Activated naive CD4-positive, alpha-beta T cell treated with anti-CD3 and anti-CD28 coated beads for 36 hours (primary cell): ENCODE data around the gene LAMA2. TPM values are rescaled to one million over a fixed set of nuclear protein-coding genes. Genes with fewer than 3 reads are reported as not detected.

Experiments
- CTCF ChIA-PET: fragments of 350-600 bp; sonication (Branson Sonifier 250); formaldehyde crosslinking; loops from one replicate; lab custom pipeline; 2021; ENCODE audit warnings: antibody characterized with exemption; lab: Charles Lee
- DNase-seq: peaks from one replicate; pipeline ENCODE4 v3.0.0-alpha.2; 2020
- H3K27ac Mint-ChIP-seq: one replicate; pipeline ENCODE4 v1.8.0; 2021; ENCODE audit warnings: mild to moderate bottlenecking, mixed read lengths
- H3K27me3 Mint-ChIP-seq: one replicate; pipeline ENCODE4 v1.8.0; 2021; ENCODE audit warnings: low read depth, mixed read lengths
- H3K36me3 Mint-ChIP-seq: one replicate; pipeline ENCODE4 v1.8.0; 2021; ENCODE audit warnings: low read depth, mixed read lengths
- H3K4me1 Mint-ChIP-seq: one replicate; pipeline ENCODE4 v1.8.0; 2021; ENCODE audit warnings: low read depth, mixed read lengths
- H3K4me3 Mint-ChIP-seq: one replicate; pipeline ENCODE4 v1.8.0; 2021; ENCODE audit warnings: mild to moderate bottlenecking, moderate library complexity, mixed read lengths
- H3K9me3 Mint-ChIP-seq: one replicate; pipeline ENCODE4 v1.8.0; 2021; ENCODE audit warnings: mixed read lengths
- intact Hi-C: fragments of 100-400 bp; cut with micrococcal nuclease; formaldehyde crosslinking; loops from one replicate; pipeline ENCODE4 v1.15.1; 2023
- total RNA-seq, 2 experiments: library from RNA; stranded (reverse); gene quantifications; one replicate each; pipeline ENCODE4 v1.2.3, GENCODE V29; 2021

Gene LAMA2
- total RNA-seq, 2 experiments from 2014 or later = 0.86 to 2.2 TPM

- Mint-ChIP-seq H3K4me1 (peaks cover 80% of the 10 kb centered on the region), H3K9me3 (no peaks in the 10 kb centered on the region), H3K27ac (peak overlapping the region; percentile 37), H3K27me3 (no peaks in the 10 kb centered on the region), H3K36me3 (no peaks in the 10 kb centered on the region), H3K4me3 (no peak overlapping the region)
- CTCF ChIA-PET = interaction anchor here (0.6 to 1.1 kb wide), 2 partner anchors 49 to 118 kb away, joined by 3 to 6 read pairs; no protein-coding TSS in a partner anchor
- DNase-seq = no peak
- intact Hi-C loops = loop anchor here (1.0 to 10.0 kb wide), 8 partner anchors 41 to 1964 kb away; no protein-coding TSS in a partner anchor
These were observed 566.0 kb downstream of the LAMA2 start for GRCh38 chr6:129448965-129449364.

GRCh38 chr6:129451187-129451586, 568.2 kb downstream of the LAMA2 start:
- Mint-ChIP-seq H3K36me3 (no peaks in the 10 kb centered on the region), H3K9me3 (no peaks in the 10 kb centered on the region), H3K27ac (no peak overlapping the region), H3K27me3 (no peaks in the 10 kb centered on the region), H3K4me1 (peaks cover 76% of the 10 kb centered on the region), H3K4me3 (no peak overlapping the region)
- DNase-seq = no peak
- intact Hi-C loops = loop anchor here (5.0 to 10.0 kb wide), 3 partner anchors 199 to 1196 kb away; no protein-coding TSS in a partner anchor
- CTCF ChIA-PET = no interaction called here

GRCh38 chr6:129453073-129453472, 570.1 kb downstream of the LAMA2 start:
- Mint-ChIP-seq H3K36me3 (no peaks in the 10 kb centered on the region), H3K4me1 (peaks cover 63% of the 10 kb centered on the region), H3K27me3 (no peaks in the 10 kb centered on the region), H3K4me3 (no peak overlapping the region), H3K9me3 (no peaks in the 10 kb centered on the region), H3K27ac (peak overlapping the region; percentile 20)
- intact Hi-C loops = loop anchor here (1.0 to 10.0 kb wide), 5 partner anchors 37 to 1198 kb away; no protein-coding TSS in a partner anchor
- CTCF ChIA-PET = interaction anchor here (0.7 to 1.7 kb wide), 3 partner anchors 45 to 1138 kb away, joined by 3 to 5 read pairs (median 4); no protein-coding TSS in a partner anchor
- DNase-seq = no peak

GRCh38 chr6:129454488-129454887, 571.5 kb downstream of the LAMA2 start:
- DNase-seq = no peak

GRCh38 chr6:129455126-129455769, 572.3 kb downstream of the LAMA2 start:
- Mint-ChIP-seq H3K4me1 (peaks cover 47% of the 10 kb centered on the region), H3K36me3 (no peaks in the 10 kb centered on the region), H3K27ac (no peak overlapping the region), H3K4me3 (no peak overlapping the region), H3K9me3 (no peaks in the 10 kb centered on the region), H3K27me3 (no peaks in the 10 kb centered on the region)
- DNase-seq = no peak
- intact Hi-C loops = loop anchor here (10.0 kb wide), 1 partner anchor 1200 kb away; no protein-coding TSS in a partner anchor
- CTCF ChIA-PET = interaction anchor here (0.8 to 0.9 kb wide), 3 partner anchors 25 to 42 kb away, joined by 3 read pairs; no protein-coding TSS in a partner anchor

More at GRCh38 chr6:129454488-129454887, 571.5 kb downstream of the LAMA2 start:
- intact Hi-C loops = loop anchor here (5.0 to 10.0 kb wide), 3 partner anchors 202 to 1200 kb away; no protein-coding TSS in a partner anchor
- no peaks in the 10 kb centered on the region for H3K27me3 Mint-ChIP-seq
- H3K36me3 Mint-ChIP-seq = no peaks in the 10 kb centered on the region
- H3K4me3 Mint-ChIP-seq = no peak overlapping the region
- no peaks in the 10 kb centered on the region for H3K9me3 Mint-ChIP-seq
- no peak overlapping the region for H3K27ac Mint-ChIP-seq
- H3K4me1 Mint-ChIP-seq = peaks cover 50% of the 10 kb centered on the region
- CTCF ChIA-PET = interaction anchor here (0.9 kb wide), 2 partner anchors 26 to 43 kb away, joined by 3 read pairs; no protein-coding TSS in a partner anchor

- H3K27ac Mint-ChIP-seq = no peak overlapping the region
- H3K27me3 Mint-ChIP-seq = no peaks in the 10 kb centered on the region
- H3K9me3 Mint-ChIP-seq = peaks cover 1% of the 10 kb centered on the region
- H3K36me3 Mint-ChIP-seq = peaks cover 1% of the 10 kb centered on the region
- intact Hi-C loops = no loop called here
- no peak for DNase-seq
- H3K4me1 Mint-ChIP-seq = peaks cover 12% of the 10 kb centered on the region
- H3K4me3 Mint-ChIP-seq = no peak overlapping the region
- CTCF ChIA-PET = no interaction called here
These were observed 577.3 kb downstream of the LAMA2 start for GRCh38 chr6:129460221-129460620.

- intact Hi-C loops = no loop called here
- H3K27me3 Mint-ChIP-seq = no peaks in the 10 kb centered on the region
- no peak for DNase-seq
These were observed 586.2 kb downstream of the LAMA2 start for GRCh38 chr6:129469070-129469662.

GRCh38 chr6:129472239-129472638, 589.3 kb downstream of the LAMA2 start:
- no peaks in the 10 kb centered on the region for H3K36me3 Mint-ChIP-seq
- CTCF ChIA-PET = no interaction called here
- peaks cover 15% of the 10 kb centered on the region for H3K4me1 Mint-ChIP-seq
- H3K27me3 Mint-ChIP-seq = no peaks in the 10 kb centered on the region
- no peaks in the 10 kb centered on the region for H3K9me3 Mint-ChIP-seq
- H3K4me3 Mint-ChIP-seq = no peak overlapping the region
- intact Hi-C loops = no loop called here
- no peak overlapping the region for H3K27ac Mint-ChIP-seq
- no peak for DNase-seq

More at GRCh38 chr6:129469070-129469662, 586.2 kb downstream of the LAMA2 start:
- H3K4me1 Mint-ChIP-seq = peaks cover 19% of the 10 kb centered on the region
- no peak overlapping the region for H3K4me3 Mint-ChIP-seq
- CTCF ChIA-PET = interaction anchor here (0.6 to 1.3 kb wide), 2 partner anchors 29 to 129 kb away, joined by 3 read pairs; no protein-coding TSS in a partner anchor
- no peak overlapping the region for H3K27ac Mint-ChIP-seq
- H3K36me3 Mint-ChIP-seq = no peaks in the 10 kb centered on the region
- no peaks in the 10 kb centered on the region for H3K9me3 Mint-ChIP-seq

- no peak for DNase-seq
- H3K36me3 Mint-ChIP-seq = no peaks in the 10 kb centered on the region
- H3K27ac Mint-ChIP-seq = no peak overlapping the region
- H3K4me1 Mint-ChIP-seq = peaks cover 7% of the 10 kb centered on the region
- H3K9me3 Mint-ChIP-seq = no peaks in the 10 kb centered on the region
- H3K27me3 Mint-ChIP-seq = no peaks in the 10 kb centered on the region
- no peak overlapping the region for H3K4me3 Mint-ChIP-seq
- intact Hi-C loops = no loop called here
- CTCF ChIA-PET = no interaction called here
These were observed 590.6 kb downstream of the LAMA2 start for GRCh38 chr6:129473546-129473945.

GRCh38 chr6:129475477-129476247, 592.7 kb downstream of the LAMA2 start:
- Mint-ChIP-seq H3K4me3 (no peak overlapping the region), H3K27ac (no peak overlapping the region), H3K4me1 (no peaks in the 10 kb centered on the region), H3K27me3 (no peaks in the 10 kb centered on the region), H3K36me3 (no peaks in the 10 kb centered on the region), H3K9me3 (no peaks in the 10 kb centered on the region)
- intact Hi-C loops = no loop called here
- CTCF ChIA-PET = no interaction called here
- no peak for DNase-seq

GRCh38 chr6:129476248-129476564, 593.3 kb downstream of the LAMA2 start:
- no peaks in the 10 kb centered on the region for H3K9me3 Mint-ChIP-seq
- no peaks in the 10 kb centered on the region for H3K36me3 Mint-ChIP-seq
- CTCF ChIA-PET = no interaction called here
- intact Hi-C loops = no loop called here
- H3K27me3 Mint-ChIP-seq = no peaks in the 10 kb centered on the region
- no peak overlapping the region for H3K4me3 Mint-ChIP-seq
- no peaks in the 10 kb centered on the region for H3K4me1 Mint-ChIP-seq
- no peak for DNase-seq
- no peak overlapping the region for H3K27ac Mint-ChIP-seq

GRCh38 chr6:129476810-129477209, 593.9 kb downstream of the LAMA2 start:
- Mint-ChIP-seq H3K4me1 (no peaks in the 10 kb centered on the region), H3K27me3 (no peaks in the 10 kb centered on the region), H3K9me3 (no peaks in the 10 kb centered on the region), H3K4me3 (no peak overlapping the region), H3K36me3 (no peaks in the 10 kb centered on the region), H3K27ac (no peak overlapping the region)
- CTCF ChIA-PET = no interaction called here
- no peak for DNase-seq
- intact Hi-C loops = no loop called here
